Stimulated activated CD4-positive, alpha-beta T cell treated with anti-CD3 and anti-CD28 coated beads, Interleukin-4, amount 100 ng/mL, for 24 hours (primary cell): ENCODE measurements around the gene TNFRSF4.
"Not testable (repeated sequence)": the region's sequence is repeated elsewhere in the genome, so short reads cannot be mapped to it uniquely, and the experiment has no call there.

Experiments used
- DNase-seq: peaks from one replicate; pipeline ENCODE4 v3.0.0-alpha.2; 2020

Gene TNFRSF4

GRCh38 chr1:1199961-1200875 is 13.7 kb downstream of the TNFRSF4 start:
- no peak for DNase-seq

- DNase-seq: no peak
Measured at GRCh38 chr1:1199141-1199960, 14.6 kb downstream of the TNFRSF4 start.

- DNase-seq: no peak
Measured at GRCh38 chr1:1198423-1199140, 15.4 kb downstream of the TNFRSF4 start.

GRCh38 chr1:1197551-1198422 is 16.2 kb downstream of the TNFRSF4 start:
- DNase-seq: no peak

GRCh38 chr1:1197188-1197500 is 16.8 kb downstream of the TNFRSF4 start:
- no peak for DNase-seq

- no peak for DNase-seq
Measured at GRCh38 chr1:1196431-1197187, 17.3 kb downstream of the TNFRSF4 start.

GRCh38 chr1:1195726-1196125 is 18.2 kb downstream of the TNFRSF4 start:
- DNase-seq: not testable (repeated sequence)

- DNase-seq: no peak
Measured at GRCh38 chr1:1194723-1195122, 19.2 kb downstream of the TNFRSF4 start.

- DNase-seq: no peak
Measured at GRCh38 chr1:1191734-1192133, 22.2 kb downstream of the TNFRSF4 start.

GRCh38 chr1:1189111-1189510 is 24.8 kb downstream of the TNFRSF4 start:
- no peak for DNase-seq

- DNase-seq: no peak
Measured at GRCh38 chr1:1187938-1188337, 26.0 kb downstream of the TNFRSF4 start.

- DNase-seq: no peak
Measured at GRCh38 chr1:1185101-1185765, 28.7 kb downstream of the TNFRSF4 start.

GRCh38 chr1:1183833-1184775 is 29.8 kb downstream of the TNFRSF4 start:
- no peak for DNase-seq

- DNase-seq: no peak
Measured at GRCh38 chr1:1183221-1183747, 30.7 kb downstream of the TNFRSF4 start.

GRCh38 chr1:1182491-1183220 is 31.3 kb downstream of the TNFRSF4 start:
- DNase-seq: no peak

- DNase-seq: no peak
Measured at GRCh38 chr1:1181938-1182410, 32.0 kb downstream of the TNFRSF4 start.

- DNase-seq: no peak
Measured at GRCh38 chr1:1181129-1181937, 32.6 kb downstream of the TNFRSF4 start.
